MCF 10A (cell line): Measurements from ENCODE around the gene CLPTM1. TPM values are rescaled to one million over a fixed set of nuclear protein-coding genes. Genes with fewer than 3 reads are reported as not detected.

Experiments
- BruUV-seq: library from RNA; stranded (reverse); fragments of 400-500 nt; replicated peaks from 2 replicates; lab custom pipeline; 2021; lab: Mats Ljungman, UMichigan
- CTCF ChIA-PET: fragments of 300-600 bp; sonication (Branson Sonifier 250); formaldehyde crosslinking; extraction: SDS; loops from one replicate; lab custom pipeline; 2021; ENCODE audit warnings: antibody characterized with exemption, inconsistent platforms; lab: Yijun Ruan, JAX
- POLR2A ChIA-PET: fragments of 300-600, 350-650 bp; sonication (Branson Sonifier 250); formaldehyde crosslinking; extraction: SDS; loops from one replicate; lab custom pipeline; 2020; ENCODE audit warnings: antibody characterized with exemption, inconsistent platforms; lab: Yijun Ruan, JAX
- DNase-seq: peaks from one replicate; pipeline ENCODE4 v3.0.0-alpha.2; 2018; ENCODE audit not compliant: unreplicated experiment
- H3K27ac Mint-ChIP-seq: one replicate; pipeline ENCODE4 v1.8.0; 2022; ENCODE audit warnings: mild to moderate bottlenecking, low read depth, mixed read lengths; ENCODE audit not compliant: unreplicated experiment
- H3K27me3 Mint-ChIP-seq: one replicate; pipeline ENCODE4 v1.8.0; 2022; ENCODE audit warnings: mixed read lengths; ENCODE audit not compliant: insufficient read depth, unreplicated experiment
- H3K36me3 Mint-ChIP-seq: one replicate; pipeline ENCODE4 v1.8.0; 2022; ENCODE audit warnings: mild to moderate bottlenecking, moderate library complexity, mixed read lengths; ENCODE audit not compliant: insufficient read depth, unreplicated experiment
- H3K4me1 Mint-ChIP-seq: one replicate; pipeline ENCODE4 v1.8.0; 2022; ENCODE audit warnings: mixed read lengths; ENCODE audit not compliant: insufficient read depth, unreplicated experiment
- H3K4me3 Mint-ChIP-seq: one replicate; pipeline ENCODE4 v1.8.0; 2022; ENCODE audit warnings: mild to moderate bottlenecking, moderate library complexity, mixed read lengths; ENCODE audit not compliant: unreplicated experiment
- H3K9me3 Mint-ChIP-seq: one replicate; pipeline ENCODE4 v1.8.0; 2022; ENCODE audit warnings: mixed read lengths; ENCODE audit not compliant: unreplicated experiment
- intact Hi-C: fragments of 100-400 bp; cut with micrococcal nuclease; formaldehyde crosslinking; loops from 2 replicates; pipeline ENCODE4 v1.14.1; 2022
- total RNA-seq: library from RNA; stranded (reverse); gene quantifications from 2 replicates; pipeline ENCODE4 v1.2.3, GENCODE V29; 2022
- TF ChIP-seq, protein P1 (sequence below): fragments of 200-600 bp; IDR thresholded peaks from one replicate; pipeline ENCODE4 v1.8.0; 2022; ENCODE audit warnings: antibody characterized with exemption, mild to moderate bottlenecking; ENCODE audit not compliant: unreplicated experiment

Gene CLPTM1
- total RNA-seq, 1 experiment from 2014 or later, result 101 TPM

DNA sequence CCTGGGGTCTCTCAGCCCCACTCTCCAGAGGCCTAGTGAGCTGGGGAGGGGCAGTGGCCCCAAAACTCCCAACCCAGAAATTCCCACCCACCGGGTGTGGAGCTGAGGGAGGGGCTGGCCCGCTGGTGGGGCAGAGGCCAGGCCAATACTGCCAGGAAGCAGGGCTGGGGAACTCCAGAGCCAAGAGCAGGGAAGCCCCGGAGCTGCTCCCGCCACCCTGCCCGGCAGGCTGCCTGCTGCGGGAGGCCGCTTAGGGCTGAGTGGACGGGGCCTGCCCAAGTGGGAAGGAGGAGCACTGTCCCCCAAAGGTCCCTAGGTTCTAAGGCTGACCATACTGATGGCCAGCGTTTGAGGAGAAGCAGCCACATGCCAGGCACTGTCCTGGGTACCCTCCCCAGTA is 33.1 kb downstream of the CLPTM1 start:
- H3K4me1 Mint-ChIP-seq, result no peaks in the 10 kb centered on the region
- DNase-seq, result no peak
- peaks cover 72% of the 10 kb centered on the region for H3K36me3 Mint-ChIP-seq
- intact Hi-C loops, result no loop called here
- no peak overlapping the region for H3K27ac Mint-ChIP-seq
- CTCF ChIA-PET, result interaction anchor here (0.5 to 2.9 kb wide), 8 partner anchors 11 to 351 kb away, joined by 3 to 15 read pairs (median 4); no protein-coding TSS in a partner anchor
- TF ChIP-seq, protein P1, sequence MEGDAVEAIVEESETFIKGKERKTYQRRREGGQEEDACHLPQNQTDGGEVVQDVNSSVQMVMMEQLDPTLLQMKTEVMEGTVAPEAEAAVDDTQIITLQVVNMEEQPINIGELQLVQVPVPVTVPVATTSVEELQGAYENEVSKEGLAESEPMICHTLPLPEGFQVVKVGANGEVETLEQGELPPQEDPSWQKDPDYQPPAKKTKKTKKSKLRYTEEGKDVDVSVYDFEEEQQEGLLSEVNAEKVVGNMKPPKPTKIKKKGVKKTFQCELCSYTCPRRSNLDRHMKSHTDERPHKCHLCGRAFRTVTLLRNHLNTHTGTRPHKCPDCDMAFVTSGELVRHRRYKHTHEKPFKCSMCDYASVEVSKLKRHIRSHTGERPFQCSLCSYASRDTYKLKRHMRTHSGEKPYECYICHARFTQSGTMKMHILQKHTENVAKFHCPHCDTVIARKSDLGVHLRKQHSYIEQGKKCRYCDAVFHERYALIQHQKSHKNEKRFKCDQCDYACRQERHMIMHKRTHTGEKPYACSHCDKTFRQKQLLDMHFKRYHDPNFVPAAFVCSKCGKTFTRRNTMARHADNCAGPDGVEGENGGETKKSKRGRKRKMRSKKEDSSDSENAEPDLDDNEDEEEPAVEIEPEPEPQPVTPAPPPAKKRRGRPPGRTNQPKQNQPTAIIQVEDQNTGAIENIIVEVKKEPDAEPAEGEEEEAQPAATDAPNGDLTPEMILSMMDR, result no peak
- POLR2A ChIA-PET, result interaction anchor here (1.0 to 1.6 kb wide), 2 partner anchors 10 to 12 kb away, joined by 5 to 6 read pairs; no protein-coding TSS in a partner anchor
- H3K9me3 Mint-ChIP-seq, result no peaks in the 10 kb centered on the region
- no peak overlapping the region for H3K4me3 Mint-ChIP-seq
- BruUV-seq, result no TSS peak
- H3K27me3 Mint-ChIP-seq, result no peaks in the 10 kb centered on the region

DNA sequence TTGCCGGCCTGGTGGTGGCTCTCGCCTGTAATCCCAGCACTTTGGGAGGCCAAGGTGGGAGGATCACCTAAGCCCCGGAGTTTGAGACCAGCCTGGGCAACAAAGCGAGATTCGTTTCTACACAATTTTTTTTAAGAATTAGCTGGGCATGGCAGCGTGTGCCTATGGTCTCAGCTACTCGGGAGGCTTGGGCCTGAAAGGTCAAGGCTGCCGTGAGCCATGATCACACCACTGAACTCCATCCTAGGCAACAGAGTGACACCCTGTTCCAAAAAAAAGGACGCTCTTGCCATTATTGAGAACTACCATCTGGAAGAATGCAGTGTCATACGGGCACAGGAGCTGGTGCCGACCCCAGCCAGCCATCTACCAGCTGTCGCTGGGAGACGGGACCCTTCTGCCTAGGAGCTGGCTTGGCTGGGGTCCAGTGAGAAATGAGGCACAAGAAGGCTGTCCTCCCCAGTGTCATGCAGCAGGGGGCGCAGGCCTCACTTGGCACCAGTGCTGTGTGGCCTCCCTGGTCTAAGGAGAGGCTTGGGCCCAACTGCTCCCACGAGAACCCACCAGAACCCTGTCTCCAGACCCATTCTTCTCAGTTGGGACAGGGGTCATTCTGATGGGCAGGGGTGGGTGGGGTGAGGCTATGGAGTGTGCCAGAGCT is 33.8 kb downstream of the CLPTM1 start:
- no TSS peak for BruUV-seq
- H3K27ac Mint-ChIP-seq, result no peak overlapping the region
- TF ChIP-seq, protein P1, result peak; percentile 60
- POLR2A ChIA-PET, result interaction anchor here (1.0 to 1.6 kb wide), 2 partner anchors 10 to 12 kb away, joined by 5 to 6 read pairs; no protein-coding TSS in a partner anchor
- no peaks in the 10 kb centered on the region for H3K27me3 Mint-ChIP-seq
- intact Hi-C loops, result no loop called here
- H3K4me1 Mint-ChIP-seq, result no peaks in the 10 kb centered on the region
- CTCF ChIA-PET, result interaction anchor here (0.5 to 2.9 kb wide), 10 partner anchors 10 to 350 kb away, joined by 3 to 15 read pairs (median 4); no protein-coding TSS in a partner anchor
- no peaks in the 10 kb centered on the region for H3K9me3 Mint-ChIP-seq
- H3K36me3 Mint-ChIP-seq, result peaks cover 73% of the 10 kb centered on the region
- DNase-seq, result peak; percentile 80
- H3K4me3 Mint-ChIP-seq, result no peak overlapping the region

DNA sequence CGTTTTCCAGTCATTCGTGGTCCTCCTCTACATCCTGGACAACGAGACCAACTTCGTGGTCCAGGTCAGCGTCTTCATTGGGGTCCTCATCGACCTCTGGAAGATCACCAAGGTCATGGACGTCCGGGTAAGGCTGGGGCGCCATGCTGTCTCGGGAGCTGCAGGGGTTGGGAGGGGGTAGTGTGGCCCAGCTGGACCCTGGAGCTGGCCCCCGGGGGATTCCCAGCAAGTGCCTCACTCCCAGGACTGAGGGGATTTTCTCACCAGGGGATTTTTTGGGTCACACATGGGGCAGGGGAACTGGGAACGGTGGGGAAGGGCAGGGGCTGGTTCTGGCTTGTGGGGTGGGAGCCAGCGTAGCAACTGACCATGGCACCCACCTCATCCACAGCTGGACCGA is 35.3 kb downstream of the CLPTM1 start:
- Mint-ChIP-seq H3K27ac (no peak overlapping the region), H3K27me3 (no peaks in the 10 kb centered on the region), H3K4me3 (no peak overlapping the region), H3K36me3 (peaks cover 64% of the 10 kb centered on the region), H3K9me3 (no peaks in the 10 kb centered on the region), H3K4me1 (no peaks in the 10 kb centered on the region)
- no peak for DNase-seq
- TF ChIP-seq, protein P1, result no peak
- intact Hi-C loops, result no loop called here
- no TSS peak for BruUV-seq
- POLR2A ChIA-PET, result no interaction called here
- CTCF ChIA-PET, result interaction anchor here (0.7 to 2.4 kb wide), 6 partner anchors 9 to 266 kb away, joined by 3 to 15 read pairs (median 6); no protein-coding TSS in a partner anchor

DNA sequence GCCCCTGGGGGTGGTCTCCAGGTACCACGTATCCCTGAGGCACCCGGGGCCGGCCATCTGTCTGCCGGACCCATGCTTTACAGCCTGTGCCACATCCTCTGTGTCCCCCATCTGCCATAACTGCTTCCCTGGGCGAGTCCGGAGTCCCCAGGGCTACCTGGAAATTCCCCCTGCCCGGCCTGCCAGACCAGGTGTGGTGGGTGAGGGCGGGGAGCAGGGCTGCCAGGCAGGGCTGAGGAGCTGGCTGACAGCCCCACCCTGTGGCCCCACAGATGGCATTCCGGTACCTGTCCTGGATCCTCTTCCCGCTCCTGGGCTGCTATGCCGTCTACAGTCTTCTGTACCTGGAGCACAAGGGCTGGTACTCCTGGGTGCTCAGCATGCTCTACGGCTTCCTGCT is 35.8 kb downstream of the CLPTM1 start:
- H3K4me1 Mint-ChIP-seq, result no peaks in the 10 kb centered on the region
- H3K27me3 Mint-ChIP-seq, result no peaks in the 10 kb centered on the region
- ChIA-PET POLR2A (no interaction called here), CTCF (interaction anchor here (0.6 to 1.1 kb wide), 4 partner anchors 87 to 1547 kb away, joined by 3 to 6 read pairs (median 3); no protein-coding TSS in a partner anchor)
- TF ChIP-seq, protein P1, result no peak
- intact Hi-C loops, result no loop called here
- no peak overlapping the region for H3K27ac Mint-ChIP-seq
- H3K9me3 Mint-ChIP-seq, result no peaks in the 10 kb centered on the region
- no peak overlapping the region for H3K4me3 Mint-ChIP-seq
- BruUV-seq, result no TSS peak
- H3K36me3 Mint-ChIP-seq, result peaks cover 59% of the 10 kb centered on the region
- DNase-seq, result no peak
